Common myeloid progenitor, CD34-positive (primary cell): ENCODE measurements around the gene PLIN5.
"Not testable (repeated sequence)": the region's sequence is repeated elsewhere in the genome, so short reads cannot be mapped to it uniquely, and the experiment has no call there.

Source experiments
- CTCF ChIA-PET: fragments of 350-600 bp; sonication (Branson Sonifier 250); formaldehyde crosslinking; loops from one replicate; lab custom pipeline; 2021; ENCODE audit warnings: antibody characterized with exemption; lab: Charles Lee
- POLR2A ChIA-PET: fragments of 350-600 bp; sonication (Branson Sonifier 250); formaldehyde crosslinking; loops from one replicate; lab custom pipeline; 2021; ENCODE audit warnings: antibody characterized with exemption; lab: Charles Lee
- DNase-seq, 3 donors: peaks; one replicate each; pipeline versions ENCODE4 v3.0.0 to v3.0.0-alpha.2; 2013
- H3K27ac ChIP-seq, 2 experiments: 1 replicate in 1 of 2; 2 replicates in 1 of 2; pipeline ENCODE4 v1.7.0; 2013; ENCODE audit warnings: inconsistent platforms in 2 of 2, low read length in 2 of 2, mild to moderate bottlenecking in 2 of 2, low read depth in 1 of 2, moderate library complexity in 1 of 2; ENCODE audit not compliant: severe bottlenecking in 2 of 2, insufficient read depth in 1 of 2, poor library complexity in 1 of 2
- H3K27me3 ChIP-seq, 5 experiments: replicated peaks in 2 of 5; 1 replicate in 3 of 5; 2 replicates in 2 of 5; pipeline versions ENCODE4 v1.6.1 to v1.7.0; 2013; ENCODE audit warnings: low read length in 4 of 5, mild to moderate bottlenecking in 2 of 5, moderate library complexity in 2 of 5, inconsistent platforms in 1 of 5; ENCODE audit not compliant: insufficient read depth in 5 of 5, control insufficient read depth in 4 of 5
- H3K36me3 ChIP-seq, 4 experiments: 1 replicate in 2 of 4; 2 replicates in 2 of 4; pipeline versions ENCODE4 v1.6.1 to v1.7.0; 2013; ENCODE audit warnings: low read length in 3 of 4, control low read depth in 1 of 4, mild to moderate bottlenecking in 1 of 4; ENCODE audit not compliant: control insufficient read depth in 4 of 4, insufficient read depth in 4 of 4
- H3K4me1 ChIP-seq, 4 experiments: 1 replicate in 3 of 4; 2 replicates in 1 of 4; pipeline versions ENCODE4 v1.6.1 to v1.7.1; 2013; ENCODE audit warnings: low read length in 3 of 4, mild to moderate bottlenecking in 3 of 4, control low read depth in 1 of 4, inconsistent platforms in 1 of 4, moderate library complexity in 1 of 4; ENCODE audit not compliant: control insufficient read depth in 4 of 4, insufficient read depth in 4 of 4; ENCODE audit errors: control extremely low read depth in 1 of 4
- H3K4me3 ChIP-seq, 7 experiments: 1 replicate in 4 of 7; 2 replicates in 3 of 7; pipeline versions ENCODE4 v1.5.1 to v1.7.0; 2013; ENCODE audit warnings: mild to moderate bottlenecking in 7 of 7, low read length in 6 of 7, moderate library complexity in 6 of 7, inconsistent platforms in 2 of 7, low read depth in 2 of 7, control low read depth in 1 of 7; ENCODE audit not compliant: insufficient read depth in 4 of 7, control insufficient read depth in 1 of 7; ENCODE audit errors: extremely low read depth in 1 of 7
- H3K9me3 ChIP-seq, 5 experiments: 1 replicate in 4 of 5; 2 replicates in 1 of 5; pipeline versions ENCODE4 v1.6.1 to v1.7.1; 2013; ENCODE audit warnings: low read length in 4 of 5, mild to moderate bottlenecking in 2 of 5, inconsistent platforms in 1 of 5, low read depth in 1 of 5, moderate library complexity in 1 of 5; ENCODE audit not compliant: control insufficient read depth in 4 of 5, insufficient read depth in 2 of 5; ENCODE audit errors: control extremely low read depth in 1 of 5
- WGBS: methylation state at CpG from one replicate; pipeline ENCODE4 v1.1.5; 2013; ENCODE audit not compliant: insufficient coverage; 5-methylcytosine and 5-hydroxymethylcytosine counted together

PLIN5 gene

GRCh38 chr19:4567584-4568071 is 32.6 kb upstream of the PLIN5 start:
- 80% methylated on average over 14 of the region's 14 CpGs for WGBS
- POLR2A ChIA-PET = interaction anchor here (0.6 kb wide), 1 partner anchor 92 kb away, joined by 3 read pairs; no protein-coding TSS in a partner anchor
- Histone ChIP-seq H3K4me3 (no peak overlapping the region), H3K36me3 (no peaks in the 10 kb centered on the region), H3K27me3 (no peaks in the 10 kb centered on the region), H3K9me3 (no peaks in the 10 kb centered on the region), H3K4me1 (peaks cover 0 to 12% (median 5%) of the 10 kb centered on the region in 4 experiments), H3K27ac (no peak overlapping the region)
- DNase-seq = peak in 2 of 3 donors; percentile 47 to 61
- CTCF ChIA-PET = interaction anchor here (0.8 to 5.9 kb wide), 11 partner anchors 9 to 69 kb away, joined by 3 to 46 read pairs (median 4); partner anchors contain the start of genes PLIN5 and SEMA6B

- Histone ChIP-seq H3K4me3 (no peak overlapping the region), H3K27me3 (no peaks in the 10 kb centered on the region), H3K36me3 (no peaks in the 10 kb centered on the region), H3K27ac (no peak overlapping the region), H3K4me1 (peaks cover 0 to 14% (median 6%) of the 10 kb centered on the region in 4 experiments), H3K9me3 (no peaks in the 10 kb centered on the region)
- ChIA-PET POLR2A (no interaction called here), CTCF (interaction anchor here (0.9 to 5.9 kb wide), 10 partner anchors 8 to 70 kb away, joined by 3 to 46 read pairs (median 4); partner anchors contain the start of gene SEMA6B)
- 90% methylated on average over 19 of the region's 35 CpGs for WGBS
- no peak for DNase-seq
Observed at GRCh38 chr19:4566402-4567051, 31.5 kb upstream of the PLIN5 start.

DNA sequence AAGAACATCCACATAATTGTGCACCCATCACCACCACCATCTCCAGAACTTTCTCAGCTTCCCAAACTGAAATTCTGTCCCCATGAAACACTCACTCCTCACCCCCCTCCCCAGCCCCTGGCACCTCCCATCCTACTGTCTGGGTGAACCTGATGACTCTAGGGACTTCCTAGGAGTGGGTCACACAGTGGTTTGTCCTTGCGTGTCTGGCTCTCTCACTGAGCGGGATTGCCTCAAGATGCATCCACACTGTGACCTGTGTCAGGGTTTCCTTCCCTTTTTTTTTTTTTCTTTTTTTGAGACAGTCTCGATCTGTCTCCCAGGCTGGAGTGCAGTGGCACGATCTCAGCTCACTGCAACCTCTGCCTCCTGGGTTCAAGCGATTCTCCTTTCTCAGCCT is 28.5 kb upstream of the PLIN5 start:
- H3K27ac ChIP-seq, H3K9me3 ChIP-seq, H3K36me3 ChIP-seq, H3K4me3 ChIP-seq, POLR2A ChIA-PET, H3K27me3 ChIP-seq: not testable (repeated sequence)
- WGBS = no CpG with 5 or more reads among the region's 5 CpGs
- H3K4me1 ChIP-seq = peaks cover 0 to 26% (median 10%) of the 10 kb centered on the region in 4 experiments
- DNase-seq = peak; percentile 59 to 91 (median 91)
- CTCF ChIA-PET = interaction anchor here (0.7 kb wide), 1 partner anchor 70 kb away, joined by 3 read pairs; no protein-coding TSS in a partner anchor

- peak; percentile 54 to 90 (median 89) for DNase-seq
- POLR2A ChIA-PET, H3K4me3 ChIP-seq, H3K27ac ChIP-seq, H3K9me3 ChIP-seq, H3K36me3 ChIP-seq, H3K27me3 ChIP-seq: not testable (repeated sequence)
- 0% methylated on average over 3 of the region's 7 CpGs for WGBS
- CTCF ChIA-PET = interaction anchor here (1.0 to 2.5 kb wide), 3 partner anchors 14 to 15 kb away, joined by 3 to 9 read pairs (median 3); no protein-coding TSS in a partner anchor
- H3K4me1 ChIP-seq = peaks cover 0 to 26% (median 10%) of the 10 kb centered on the region in 4 experiments
Observed at GRCh38 chr19:4562085-4562484, 27.1 kb upstream of the PLIN5 start.

GRCh38 chr19:4559569-4559968 is 24.5 kb upstream of the PLIN5 start, which contains the start of gene SEMA6B:
Gene SEMA6B, minus strand, starts transcription at chr19:4559684. Its CDS starts 1,227 bp downstream, at chr19:4558457.
- peak; percentile 44 to 52 (median 46) for DNase-seq
- no peaks in the 10 kb centered on the region for H3K9me3 ChIP-seq
- H3K27ac ChIP-seq = peak within 1 kb of the TSS in 1 of 2 experiments; percentile 54
- no peaks in the 10 kb centered on the region for H3K36me3 ChIP-seq
- WGBS = 16% methylated on average over 11 of the region's 13 CpGs
- ChIA-PET CTCF (interaction anchor here (0.6 to 2.9 kb wide), 9 partner anchors 7 to 79 kb away, joined by 3 to 13 read pairs (median 4); partner anchors contain the start of gene PLIN5), POLR2A (no interaction called here)
- no peaks in the 10 kb centered on the region for H3K27me3 ChIP-seq
- peak within 1 kb of the TSS in 2 of 7 experiments; percentile 23 to 49 for H3K4me3 ChIP-seq
- H3K4me1 ChIP-seq = peaks cover 0 to 26% (median 10%) of the 10 kb centered on the region in 4 experiments

GRCh38 chr19:4557971-4558941 is 23.2 kb upstream of the PLIN5 start:
- DNase-seq = peak in 1 of 3 donors; percentile 39
- Histone ChIP-seq H3K27me3 (no peaks in the 10 kb centered on the region), H3K27ac (no peak overlapping the region), H3K4me1 (peaks cover 0 to 19% (median 9%) of the 10 kb centered on the region in 4 experiments), H3K36me3 (no peaks in the 10 kb centered on the region), H3K9me3 (no peaks in the 10 kb centered on the region), H3K4me3 (no peak overlapping the region)
- CTCF ChIA-PET = interaction anchor here (0.8 to 2.9 kb wide), 5 partner anchors 9 to 76 kb away, joined by 3 to 13 read pairs (median 5); partner anchors contain the start of gene PLIN5
- POLR2A ChIA-PET = interaction anchor here (0.6 kb wide), 2 partner anchors 26 to 78 kb away, joined by 4 to 10 read pairs; no protein-coding TSS in a partner anchor
- WGBS = 33% methylated on average over 22 of the region's 44 CpGs
